Measurements from ENCODE around the gene AKAP13.

GRCh38 chr15:85361323-85361722 is 19.1 kb upstream of the AKAP13 start:
- TF ChIP-seq CTCF (IDR thresholded peaks at IDR 0.05) (no peak), MAX (IDR thresholded peaks at IDR 0.05; ENCODE audit: low read depth) (no peak)

Data from SK-N-SH (cell line).